ENCODE measurements around the gene NCKAP5.

The NCKAP5 gene

DNA sequence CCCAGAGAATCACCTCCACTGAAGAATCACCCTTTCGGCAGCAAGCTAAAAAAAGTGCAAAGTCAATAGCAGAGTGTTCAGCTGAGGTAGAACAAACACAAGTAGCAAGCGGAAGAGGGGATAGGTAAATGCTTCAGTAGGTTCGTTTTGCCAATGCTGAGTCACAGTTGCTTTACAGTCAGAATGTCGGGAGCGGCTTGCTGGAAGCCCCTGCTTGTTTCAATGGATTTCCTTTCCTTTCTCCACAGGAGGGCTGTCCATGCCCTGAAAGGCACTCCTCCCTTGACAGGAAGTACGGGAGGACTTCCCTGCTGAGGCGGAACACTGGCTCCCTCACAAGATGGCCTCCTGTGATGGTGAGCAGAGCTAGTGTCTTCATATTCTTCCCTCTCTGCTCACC, 752.0 kb downstream of the NCKAP5 start:
- H2AFZ ChIP-seq (ENCODE audit: low read length) = no peak overlapping the region
- no peak overlapping the region for H2AK5ac ChIP-seq (ENCODE audit: low read depth, low read length)
- no peak overlapping the region for H3K14ac ChIP-seq (ENCODE audit: low read length)
- H3K79me1 ChIP-seq (ENCODE audit: low read depth, low read length) = no peaks in the 10 kb centered on the region
- H2BK15ac ChIP-seq (ENCODE audit: low read length) = no peak overlapping the region
- H3K4ac ChIP-seq (ENCODE audit: low read length) = no peak overlapping the region
- H4K91ac ChIP-seq (ENCODE audit: low read depth, low read length, poor library complexity) = no peak overlapping the region
- H2BK5ac ChIP-seq (ENCODE audit: low read length) = no peak overlapping the region
- no peak overlapping the region for H3K4me2 ChIP-seq (ENCODE audit: insufficient read depth, low read length, poor library complexity, severe bottlenecking)
- WGBS, 2 donors (ENCODE audit: extremely low coverage in 2 of 2, insufficient read length in 2 of 2, insufficient replicate concordance in 1 of 2) = no CpG with 5 or more reads among the region's 7 CpGs
- H3K9me3 ChIP-seq (replicated peaks in 1 of 2; ENCODE audit: control insufficient read depth in 2 of 2, insufficient read depth in 1 of 2, low read depth in 1 of 2, low read length in 2 of 2) = peaks cover 0 to 26% of the 10 kb centered on the region in 2 donors
- no peak overlapping the region for H3K23ac ChIP-seq (ENCODE audit: low read depth, low read length, poor library complexity)
- H3K18ac ChIP-seq (ENCODE audit: low read length) = no peak overlapping the region
- H3K4me3 ChIP-seq (ENCODE audit: low read length in 2 of 2) = no peak overlapping the region
- H3K36me3 ChIP-seq (replicated peaks in 1 of 2; ENCODE audit: control insufficient read depth in 2 of 2, insufficient read depth in 2 of 2, low read length in 2 of 2) = peaks cover 0 to 68% of the 10 kb centered on the region in 2 donors
- H3K9ac ChIP-seq (ENCODE audit: low read depth, low read length, poor library complexity) = no peak overlapping the region
- H3K27ac ChIP-seq (replicated peaks; ENCODE audit: low read length) = no peak overlapping the region
- no peak overlapping the region for H2BK12ac ChIP-seq (ENCODE audit: low read length)
- H2BK120ac ChIP-seq (ENCODE audit: low read depth, low read length) = no peak overlapping the region
- no peaks in the 10 kb centered on the region for H3K4me1 ChIP-seq (ENCODE audit: control insufficient read depth in 2 of 2, insufficient read depth in 1 of 2, low read depth in 1 of 2, low read length in 2 of 2)
- no peaks in the 10 kb centered on the region for H3K27me3 ChIP-seq (ENCODE audit: control insufficient read depth in 3 of 3, insufficient read depth in 3 of 3, low read depth in 1 of 3, low read length in 3 of 3)
- DNase-seq (ENCODE audit: low spot score) = no peak
- H4K8ac ChIP-seq (ENCODE audit: low read depth, low read length) = no peak overlapping the region

DNA sequence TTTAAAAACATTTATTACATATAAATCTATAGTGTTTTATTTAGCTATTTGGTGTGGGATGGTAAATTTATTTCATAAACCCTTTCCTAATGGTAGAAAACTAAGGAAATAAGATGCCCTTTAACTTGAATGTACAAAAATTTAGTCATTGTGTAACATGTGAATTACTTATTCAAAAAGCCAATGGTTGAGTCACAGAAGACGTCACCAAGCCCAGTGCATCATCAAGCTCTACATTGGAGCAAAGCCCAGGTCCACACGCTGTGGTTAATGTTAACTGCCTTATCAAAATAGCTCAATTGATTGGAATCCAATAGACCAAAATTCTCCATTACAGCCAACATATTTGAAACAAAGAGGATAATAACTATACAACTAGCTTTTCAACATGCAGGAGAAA, 752.7 kb downstream of the NCKAP5 start:
- Histone ChIP-seq H4K91ac (ENCODE audit: low read depth, low read length, poor library complexity) (no peak overlapping the region), H3K27me3 (ENCODE audit: control insufficient read depth in 3 of 3, insufficient read depth in 3 of 3, low read depth in 1 of 3, low read length in 3 of 3) (no peaks in the 10 kb centered on the region), H3K4me3 (ENCODE audit: low read length in 2 of 2) (no peak overlapping the region), H2BK12ac (ENCODE audit: low read length) (no peak overlapping the region), H4K8ac (ENCODE audit: low read depth, low read length) (no peak overlapping the region), H2AK5ac (ENCODE audit: low read depth, low read length) (no peak overlapping the region), H3K4me1 (ENCODE audit: control insufficient read depth in 2 of 2, insufficient read depth in 1 of 2, low read depth in 1 of 2, low read length in 2 of 2) (no peaks in the 10 kb centered on the region), H3K27ac (replicated peaks; ENCODE audit: low read length) (no peak overlapping the region), H3K4ac (ENCODE audit: low read length) (no peak overlapping the region), H3K9ac (ENCODE audit: low read depth, low read length, poor library complexity) (no peak overlapping the region), H2BK15ac (ENCODE audit: low read length) (no peak overlapping the region), H3K23ac (ENCODE audit: low read depth, low read length, poor library complexity) (no peak overlapping the region), H3K9me3 (replicated peaks in 1 of 2; ENCODE audit: control insufficient read depth in 2 of 2, insufficient read depth in 1 of 2, low read depth in 1 of 2, low read length in 2 of 2) (peaks cover 0 to 33% of the 10 kb centered on the region in 2 donors), H3K36me3 (replicated peaks in 1 of 2; ENCODE audit: control insufficient read depth in 2 of 2, insufficient read depth in 2 of 2, low read length in 2 of 2) (peaks cover 0 to 75% of the 10 kb centered on the region in 2 donors), H2BK120ac (ENCODE audit: low read depth, low read length) (no peak overlapping the region), H2BK5ac (ENCODE audit: low read length) (no peak overlapping the region), H2AFZ (ENCODE audit: low read length) (no peak overlapping the region), H3K4me2 (ENCODE audit: insufficient read depth, low read length, poor library complexity, severe bottlenecking) (no peak overlapping the region), H3K79me1 (ENCODE audit: low read depth, low read length) (no peaks in the 10 kb centered on the region), H3K14ac (ENCODE audit: low read length) (no peak overlapping the region), H3K18ac (ENCODE audit: low read length) (no peak overlapping the region)
- WGBS, 2 donors (ENCODE audit: extremely low coverage in 2 of 2, insufficient read length in 2 of 2, insufficient replicate concordance in 1 of 2) = no CpG with 5 or more reads among the region's 2 CpGs
- DNase-seq (ENCODE audit: low spot score) = no peak

DNA sequence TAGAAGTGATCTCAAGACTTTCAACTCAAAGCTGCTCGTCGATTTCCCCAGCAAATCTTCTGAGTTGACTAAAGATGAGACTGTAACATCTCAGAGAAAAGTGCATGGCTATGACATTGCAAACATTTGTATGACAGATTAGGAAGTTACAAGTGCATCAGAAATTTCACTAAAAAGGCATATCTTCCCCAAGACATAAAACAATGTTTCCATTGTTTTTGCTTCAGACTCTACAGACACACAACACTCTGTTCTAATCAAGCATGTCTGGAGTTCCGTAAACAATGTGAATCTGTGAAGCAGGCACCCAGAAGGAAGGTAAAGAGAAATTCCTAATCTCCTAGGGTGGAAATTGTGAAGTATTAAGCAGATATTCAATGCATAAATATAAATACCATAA, 753.6 kb downstream of the NCKAP5 start:
- Histone ChIP-seq H3K23ac (ENCODE audit: low read depth, low read length, poor library complexity) (no peak overlapping the region), H4K8ac (ENCODE audit: low read depth, low read length) (no peak overlapping the region), H2BK120ac (ENCODE audit: low read depth, low read length) (no peak overlapping the region), H3K36me3 (replicated peaks in 1 of 2; ENCODE audit: control insufficient read depth in 2 of 2, insufficient read depth in 2 of 2, low read length in 2 of 2) (peaks cover 0 to 82% of the 10 kb centered on the region in 2 donors), H2BK15ac (ENCODE audit: low read length) (no peak overlapping the region), H3K4me1 (ENCODE audit: control insufficient read depth in 2 of 2, insufficient read depth in 1 of 2, low read depth in 1 of 2, low read length in 2 of 2) (no peaks in the 10 kb centered on the region), H2BK12ac (ENCODE audit: low read length) (no peak overlapping the region), H3K14ac (ENCODE audit: low read length) (no peak overlapping the region), H3K27me3 (ENCODE audit: control insufficient read depth in 3 of 3, insufficient read depth in 3 of 3, low read depth in 1 of 3, low read length in 3 of 3) (no peaks in the 10 kb centered on the region), H3K4ac (ENCODE audit: low read length) (no peak overlapping the region), H2BK5ac (ENCODE audit: low read length) (no peak overlapping the region), H3K27ac (replicated peaks; ENCODE audit: low read length) (no peak overlapping the region), H2AK5ac (ENCODE audit: low read depth, low read length) (no peak overlapping the region), H2AFZ (ENCODE audit: low read length) (no peak overlapping the region), H3K9me3 (replicated peaks in 1 of 2; ENCODE audit: control insufficient read depth in 2 of 2, insufficient read depth in 1 of 2, low read depth in 1 of 2, low read length in 2 of 2) (peaks cover 0 to 42% of the 10 kb centered on the region in 2 donors), H3K4me2 (ENCODE audit: insufficient read depth, low read length, poor library complexity, severe bottlenecking) (no peak overlapping the region), H3K18ac (ENCODE audit: low read length) (no peak overlapping the region), H3K4me3 (ENCODE audit: low read length in 2 of 2) (no peak overlapping the region), H4K91ac (ENCODE audit: low read depth, low read length, poor library complexity) (no peak overlapping the region), H3K79me1 (ENCODE audit: low read depth, low read length) (no peaks in the 10 kb centered on the region), H3K9ac (ENCODE audit: low read depth, low read length, poor library complexity) (no peak overlapping the region)
- no CpG with 5 or more reads among the region's 3 CpGs for WGBS, 2 donors (ENCODE audit: extremely low coverage in 2 of 2, insufficient read length in 2 of 2, insufficient replicate concordance in 1 of 2)
- no peak for DNase-seq (ENCODE audit: low spot score)

DNA sequence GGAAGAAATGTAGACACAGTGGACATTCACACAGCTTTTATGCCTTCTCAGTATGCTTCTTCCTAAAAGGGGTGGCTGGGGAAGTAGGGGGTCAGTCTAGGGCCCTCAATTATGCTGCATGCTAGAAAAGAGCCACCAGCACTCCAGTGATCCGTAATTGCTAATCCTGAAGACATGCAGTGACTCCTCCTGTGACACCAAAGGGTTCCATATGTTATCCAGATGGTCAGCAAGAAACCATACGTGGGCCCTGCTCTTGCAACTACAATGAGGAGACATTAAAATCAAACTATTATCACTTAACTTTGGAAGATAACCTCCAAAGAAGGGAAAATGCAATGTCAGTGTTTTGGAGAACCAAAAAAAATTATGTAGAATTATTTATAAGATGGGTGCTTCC, 754.8 kb downstream of the NCKAP5 start:
- Histone ChIP-seq H2AFZ (ENCODE audit: low read length) (no peak overlapping the region), H2BK12ac (ENCODE audit: low read length) (no peak overlapping the region), H3K4me1 (ENCODE audit: control insufficient read depth in 2 of 2, insufficient read depth in 1 of 2, low read depth in 1 of 2, low read length in 2 of 2) (no peaks in the 10 kb centered on the region), H4K91ac (ENCODE audit: low read depth, low read length, poor library complexity) (no peak overlapping the region), H2BK5ac (ENCODE audit: low read length) (no peak overlapping the region), H3K4me3 (ENCODE audit: low read length in 2 of 2) (no peak overlapping the region), H3K4ac (ENCODE audit: low read length) (no peak overlapping the region), H3K27me3 (ENCODE audit: control insufficient read depth in 3 of 3, insufficient read depth in 3 of 3, low read depth in 1 of 3, low read length in 3 of 3) (no peaks in the 10 kb centered on the region), H3K9ac (ENCODE audit: low read depth, low read length, poor library complexity) (no peak overlapping the region), H2BK120ac (ENCODE audit: low read depth, low read length) (no peak overlapping the region), H3K14ac (ENCODE audit: low read length) (no peak overlapping the region), H3K23ac (ENCODE audit: low read depth, low read length, poor library complexity) (no peak overlapping the region), H2AK5ac (ENCODE audit: low read depth, low read length) (no peak overlapping the region), H3K36me3 (replicated peaks in 1 of 2; ENCODE audit: control insufficient read depth in 2 of 2, insufficient read depth in 2 of 2, low read length in 2 of 2) (peaks cover 0 to 73% of the 10 kb centered on the region in 2 donors), H3K79me1 (ENCODE audit: low read depth, low read length) (no peaks in the 10 kb centered on the region), H4K8ac (ENCODE audit: low read depth, low read length) (no peak overlapping the region), H3K18ac (ENCODE audit: low read length) (no peak overlapping the region), H2BK15ac (ENCODE audit: low read length) (no peak overlapping the region), H3K9me3 (replicated peaks in 1 of 2; ENCODE audit: control insufficient read depth in 2 of 2, insufficient read depth in 1 of 2, low read depth in 1 of 2, low read length in 2 of 2) (peaks cover 0 to 48% of the 10 kb centered on the region in 2 donors), H3K4me2 (ENCODE audit: insufficient read depth, low read length, poor library complexity, severe bottlenecking) (no peak overlapping the region), H3K27ac (replicated peaks; ENCODE audit: low read length) (no peak overlapping the region)
- WGBS, 2 donors (ENCODE audit: extremely low coverage in 2 of 2, insufficient read length in 2 of 2, insufficient replicate concordance in 1 of 2) = no CpG with 5 or more reads among the region's 2 CpGs
- no peak for DNase-seq (ENCODE audit: low spot score)
